ENCODE measurements around the gene PHGDH.
"Not testable (repeated sequence)": the region's sequence is repeated elsewhere in the genome, so short reads cannot be mapped to it uniquely, and the experiment has no call there.

Gene PHGDH

DNA sequence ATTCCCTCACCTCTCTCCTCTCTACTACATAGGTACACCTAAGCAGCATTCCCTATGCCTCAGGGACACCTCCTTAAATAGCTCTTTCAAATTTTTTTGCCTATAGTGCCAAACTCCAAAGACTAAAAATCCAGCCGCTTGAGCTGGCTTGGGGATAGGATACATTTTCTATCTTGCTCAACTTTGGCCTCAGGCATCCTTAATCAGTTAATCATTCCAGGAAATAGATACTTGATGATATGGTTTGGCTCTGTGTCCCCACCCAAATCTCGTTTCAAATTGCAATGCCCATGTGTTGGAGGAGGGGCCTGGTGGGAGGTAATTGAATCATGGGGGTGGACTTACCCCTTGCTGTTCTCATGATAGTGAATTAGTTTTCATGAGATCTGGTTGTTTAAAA is 11.4 kb upstream of the PHGDH start:
- no peak for DNase-seq

GRCh38 chr1:119701659-119702058 is 10.1 kb upstream of the PHGDH start:
- DNase-seq = no peak

DNA sequence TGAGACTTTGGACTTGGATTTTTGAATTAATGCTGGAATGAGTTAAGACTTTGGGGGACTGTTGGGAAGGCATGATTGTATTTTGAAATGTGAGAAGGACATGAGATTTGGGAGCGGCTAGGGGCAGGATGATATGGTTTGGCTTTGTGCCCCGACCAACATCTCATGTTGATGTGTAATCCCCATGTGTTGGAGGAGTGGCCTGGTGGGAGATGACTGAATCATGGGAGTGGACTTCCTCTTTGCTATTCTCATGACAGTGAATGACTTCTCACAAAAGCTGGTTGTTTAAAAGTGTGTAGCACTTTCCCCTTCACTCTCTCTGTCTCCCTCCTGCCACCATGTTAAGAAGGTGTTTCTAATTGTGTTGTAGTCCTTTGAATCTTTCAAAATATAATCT is 9.3 kb upstream of the PHGDH start:
- DNase-seq = no peak

DNA sequence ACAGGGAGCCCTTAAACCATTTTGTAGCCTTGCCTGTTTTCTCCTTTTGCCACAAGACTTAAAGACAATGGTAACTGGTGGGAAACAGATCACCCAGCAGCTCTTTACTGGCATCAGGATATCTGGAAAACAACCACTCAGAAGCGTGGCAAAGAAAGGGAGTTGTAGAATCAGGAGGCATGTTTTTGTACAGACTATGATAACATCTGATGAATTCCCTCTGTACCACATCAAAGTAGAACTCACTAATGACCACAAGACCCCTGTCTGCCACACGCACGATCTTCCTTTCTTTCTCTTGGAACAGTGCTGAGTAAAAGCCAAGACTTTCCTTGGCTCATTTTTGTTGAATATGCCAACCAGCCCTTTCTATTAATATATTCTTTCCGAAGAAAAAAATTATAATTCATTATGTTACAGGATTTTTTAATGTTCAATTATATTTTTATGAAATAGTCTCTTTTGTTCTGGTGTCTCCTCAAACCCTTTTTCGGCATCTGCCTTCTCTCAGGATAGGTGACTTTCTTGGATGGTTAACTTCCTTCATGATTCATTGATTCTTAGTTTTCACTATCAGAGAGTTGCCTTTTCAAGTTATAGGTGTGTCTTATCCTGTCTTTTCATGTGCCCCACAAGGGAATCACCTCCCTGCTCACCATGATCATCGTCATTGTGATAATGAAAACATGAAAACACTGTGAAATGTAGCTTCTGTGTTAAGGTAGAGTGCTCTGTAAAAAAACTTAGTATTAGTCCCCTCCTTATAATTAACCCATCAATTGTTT is 7.9 kb upstream of the PHGDH start:
- DNase-seq = no peak

- not testable (repeated sequence) for DNase-seq
Observed at GRCh38 chr1:119706599-119706998, 5.1 kb upstream of the PHGDH start.

DNA sequence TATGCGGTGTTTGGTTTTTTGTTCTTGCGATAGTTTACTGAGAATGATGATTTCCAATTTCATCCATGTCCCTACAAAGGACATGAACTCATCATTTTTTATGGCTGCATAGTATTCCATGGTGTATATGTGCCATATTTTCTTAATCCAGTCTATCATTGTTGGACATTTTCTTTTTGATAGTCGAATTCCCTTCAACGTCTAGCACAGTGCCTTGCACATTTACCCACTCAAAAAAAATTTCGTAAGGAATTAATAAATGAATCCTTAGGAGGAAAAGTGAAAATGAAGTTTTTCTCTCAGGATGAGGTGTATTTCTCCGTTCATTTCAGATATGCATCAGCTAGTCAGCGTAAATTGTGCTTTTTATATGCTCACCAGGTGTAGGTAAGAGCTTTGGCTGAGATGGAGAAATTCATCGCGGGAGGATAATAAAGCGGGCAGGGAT is 354 bp upstream of the PHGDH start:
- DNase-seq = not testable (repeated sequence)

GRCh38 chr1:119712342-119713038 is 756 bp downstream of the PHGDH start:
- peak; percentile 95 for DNase-seq

DNA sequence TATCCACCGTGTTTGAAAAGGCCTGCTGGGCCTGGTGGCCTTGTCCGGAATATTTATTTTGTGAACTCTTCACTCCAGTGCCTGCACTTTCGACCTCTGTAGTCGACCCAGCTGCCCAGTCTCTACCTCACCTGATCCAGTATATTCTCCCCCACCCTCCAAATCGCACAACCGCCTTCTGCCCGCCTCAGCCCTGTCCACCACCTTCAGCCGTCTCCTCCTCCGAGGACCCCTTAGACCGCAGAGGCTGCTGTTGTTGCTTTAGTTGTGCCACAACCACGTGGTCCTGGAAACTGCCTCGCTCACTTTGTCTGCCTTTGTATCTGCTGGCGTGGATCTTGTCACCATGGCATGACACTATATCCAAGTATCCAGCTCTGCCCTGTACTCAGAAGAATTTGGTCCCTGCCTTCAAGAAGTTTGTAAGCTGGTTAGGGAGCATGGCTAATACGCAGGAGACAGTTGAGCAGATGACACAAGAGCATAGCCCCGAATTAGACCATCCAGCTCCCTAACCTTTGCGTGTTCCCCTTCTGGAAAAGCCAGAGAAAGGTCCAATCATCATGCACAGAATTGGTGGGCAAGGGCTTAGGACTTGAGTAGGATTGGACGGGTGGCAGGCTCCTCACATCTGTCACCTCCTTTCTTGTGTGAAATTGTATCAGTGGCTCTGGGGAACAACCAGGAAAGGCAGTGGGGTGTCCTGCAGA is 1.5 kb downstream of the PHGDH start:
- DNase-seq = peak; percentile 57

GRCh38 chr1:119713749-119714456 is 2.2 kb downstream of the PHGDH start:
- DNase-seq = peak; percentile 62

- no peak for DNase-seq
Observed at GRCh38 chr1:119714583-119714982, 2.8 kb downstream of the PHGDH start.

- peak; percentile 44 for DNase-seq
Observed at GRCh38 chr1:119715542-119715941, 3.8 kb downstream of the PHGDH start.

- no peak for DNase-seq
Observed at GRCh38 chr1:119718409-119718808, 6.7 kb downstream of the PHGDH start.

DNA sequence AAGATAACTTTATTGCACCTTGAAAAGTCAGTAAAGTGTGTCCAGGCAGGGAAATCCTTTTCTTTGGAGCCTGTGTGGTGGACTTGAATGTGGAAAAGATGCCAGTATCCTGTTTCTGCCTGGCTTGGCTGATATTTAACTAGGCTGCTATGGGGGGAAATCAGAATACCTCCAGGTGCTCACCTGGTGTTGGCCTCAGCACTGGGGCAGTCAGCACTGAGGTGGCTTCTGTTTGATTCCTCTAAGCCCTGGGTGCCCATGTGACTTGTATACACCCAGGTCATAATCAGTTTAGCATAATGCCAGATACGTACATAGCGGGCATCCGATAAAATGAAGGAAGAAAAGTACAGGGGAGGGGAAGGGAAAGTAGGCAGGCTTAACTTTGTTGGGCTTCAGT is 7.2 kb downstream of the PHGDH start:
- no peak for DNase-seq

DNA sequence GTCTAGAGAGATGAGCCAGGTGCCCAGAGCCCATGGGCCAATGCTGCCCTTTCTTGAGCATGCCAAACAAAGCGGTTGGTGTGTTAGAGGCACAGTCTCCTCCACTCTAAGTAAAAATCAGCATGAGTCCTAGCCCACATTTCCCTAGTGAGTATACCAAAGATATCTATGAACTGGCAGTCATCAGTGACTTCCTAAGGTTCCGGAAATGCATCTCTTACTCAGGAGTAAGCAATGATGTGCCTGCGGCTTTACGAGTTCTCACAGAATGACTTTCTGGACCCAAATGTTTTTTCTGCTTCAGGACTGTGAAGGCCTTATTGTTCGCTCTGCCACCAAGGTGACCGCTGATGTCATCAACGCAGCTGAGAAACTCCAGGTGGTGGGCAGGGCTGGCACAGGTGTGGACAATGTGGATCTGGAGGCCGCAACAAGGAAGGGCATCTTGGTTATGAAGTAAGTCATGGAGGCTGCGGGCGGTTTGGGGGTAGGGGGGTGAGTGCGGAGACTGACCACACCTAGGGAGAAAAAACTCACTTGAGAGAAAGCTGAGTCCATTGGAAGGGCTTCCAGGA is 9.2 kb downstream of the PHGDH start:
- no peak for DNase-seq

GRCh38 chr1:119721896-119722295 is 10.2 kb downstream of the PHGDH start:
- DNase-seq = no peak

- no peak for DNase-seq
Observed at GRCh38 chr1:119724611-119725218, 13.0 kb downstream of the PHGDH start.

GRCh38 chr1:119725626-119726025 is 13.9 kb downstream of the PHGDH start:
- DNase-seq = no peak

GRCh38 chr1:119727991-119728390 is 16.3 kb downstream of the PHGDH start:
- no peak for DNase-seq

DNA sequence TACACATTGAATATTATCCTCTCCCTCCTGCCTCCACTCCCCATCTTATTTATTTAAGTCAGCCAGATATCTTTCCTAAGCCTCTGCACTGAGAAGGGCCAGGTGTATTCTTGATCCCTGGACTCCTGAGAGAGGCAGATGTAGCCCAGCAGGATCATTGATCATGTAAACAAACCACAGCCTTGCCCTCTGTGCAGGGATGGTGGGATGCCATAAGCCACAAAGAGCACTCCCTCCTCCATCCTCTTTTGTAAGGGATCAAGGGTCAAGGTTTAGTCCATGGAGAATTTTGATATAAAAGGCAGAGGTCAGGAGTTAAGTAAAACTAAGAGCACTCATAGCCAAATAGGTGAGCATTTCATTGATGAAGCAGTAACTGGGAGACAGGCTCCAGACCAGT is 17.3 kb downstream of the PHGDH start:
- no peak for DNase-seq

GRCh38 chr1:119731060-119731459 is 19.3 kb downstream of the PHGDH start:
- no peak for DNase-seq

GRCh38 chr1:119731741-119732430 is 20.2 kb downstream of the PHGDH start:
- DNase-seq = no peak

Measured in right hindlimb (tissue), 1 donor.